AG04450 (cell line): Measurements from ENCODE around the gene SGSH. TPM values are rescaled to one million over a fixed set of nuclear protein-coding genes. Genes with fewer than 3 reads are reported as not detected.

Experiments
- CTCF ChIA-PET: fragments of 300-600, 350-600 bp; formaldehyde crosslinking; extraction: SDS; loops from one replicate; lab custom pipeline; 2022; ENCODE audit warnings: antibody characterized with exemption, inconsistent platforms; lab: Charles Lee
- POLR2A ChIA-PET: fragments of 350-600 bp; formaldehyde crosslinking; extraction: SDS; loops from one replicate; lab custom pipeline; 2021; ENCODE audit warnings: antibody characterized with exemption, inconsistent platforms; lab: Yijun Ruan, JAX
- DNase-seq: peaks from one replicate; pipeline ENCODE4 v3.0.0-alpha.2; 2011; ENCODE audit warnings: low read depth, low spot score
- H3K27ac ChIP-seq: one replicate; pipeline ENCODE4 v1.5.1; 2012; ENCODE audit warnings: low read depth, low read length, control low read depth
- H3K27me3 ChIP-seq: one replicate; pipeline ENCODE4 v1.6.0; 2012; ENCODE audit warnings: low read length; ENCODE audit not compliant: control insufficient read depth, insufficient read depth
- H3K4me3 ChIP-seq: 2 replicates; pipeline ENCODE4 v1.5.1; 2011; ENCODE audit warnings: mild to moderate bottlenecking, low read depth, low read length, control low read depth
- H3K9me3 ChIP-seq: 2 replicates; pipeline ENCODE4 v1.5.1; 2012; ENCODE audit warnings: low read length; ENCODE audit not compliant: control insufficient read depth, insufficient read depth
- CTCF ChIP-seq: IDR thresholded peaks from 2 replicates; pipeline ENCODE4 v1.5.1; 2011; ENCODE audit warnings: low read depth, low read length, control low read depth, inconsistent platforms
- polyA plus RNA-seq: library from polyadenylated mRNA; depleted of rRNA; stranded (reverse); fragments of >200 nt; gene quantifications from 2 replicates; pipeline ENCODE4 v1.2.3, GENCODE V29; 2011

SGSH gene
- polyA plus RNA-seq, 1 experiment, result 39.9 TPM

GRCh38 chr17:80219763-80220053 lies 425 bp downstream of the SGSH start:
- H3K4me3 ChIP-seq, result peak overlapping the region; percentile 80
- no peak for DNase-seq
- H3K27ac ChIP-seq, result peak overlapping the region; percentile 68
- H3K27me3 ChIP-seq, result no peaks in the 10 kb centered on the region
- ChIA-PET POLR2A (interaction anchor here (0.6 to 1.1 kb wide), 3 partner anchors 14 to 1825 kb away, joined by 5 to 8 read pairs (median 5); partner anchors contain the start of gene RNF213), CTCF (interaction anchor here (0.6 kb wide), 1 partner anchor 83 kb away, joined by 3 read pairs; no protein-coding TSS in a partner anchor)
- H3K9me3 ChIP-seq, result no peaks in the 10 kb centered on the region; the same call in 1 of the 2 replicates
- no peak for TF ChIP-seq CTCF

- H3K4me3 ChIP-seq, result peak overlapping the region; percentile 80
- DNase-seq, result peak; percentile 13
- ChIA-PET CTCF (interaction anchor here (0.6 to 1.2 kb wide), 3 partner anchors 44 to 118 kb away, joined by 3 to 4 read pairs (median 3); partner anchors contain the start of gene GAA), POLR2A (interaction anchor here (0.7 kb wide), 1 partner anchor 41 kb away, joined by 8 read pairs; the partner anchor contains the start of gene RNF213)
- no peak for TF ChIP-seq CTCF
- H3K27ac ChIP-seq, result peak overlapping the region; percentile 68
- H3K9me3 ChIP-seq, result no peaks in the 10 kb centered on the region; the same call in 1 of the 2 replicates
- no peaks in the 10 kb centered on the region for H3K27me3 ChIP-seq
Observed at GRCh38 chr17:80219013-80219762, 945 bp downstream of the SGSH start.

GRCh38 chr17:80218391-80218790 lies 1.7 kb downstream of the SGSH start:
- Histone ChIP-seq H3K27me3 (no peaks in the 10 kb centered on the region), H3K27ac (no peak overlapping the region), H3K9me3 (no peaks in the 10 kb centered on the region; the same call in 1 of the 2 replicates), H3K4me3 (no peak overlapping the region)
- CTCF ChIA-PET, result interaction anchor here (0.7 to 1.2 kb wide), 3 partner anchors 23 to 117 kb away, joined by 3 to 4 read pairs (median 3); partner anchors contain the start of gene GAA
- DNase-seq, result no peak
- TF ChIP-seq CTCF, result no peak
- POLR2A ChIA-PET, result no interaction called here

GRCh38 chr17:80217703-80218362 lies 2.3 kb downstream of the SGSH start:
- no peak for TF ChIP-seq CTCF
- Histone ChIP-seq H3K27me3 (no peaks in the 10 kb centered on the region), H3K9me3 (no peaks in the 10 kb centered on the region; the same call in 1 of the 2 replicates), H3K4me3 (no peak overlapping the region), H3K27ac (no peak overlapping the region)
- no peak for DNase-seq
- ChIA-PET POLR2A (no interaction called here), CTCF (interaction anchor here (0.7 to 1.2 kb wide), 3 partner anchors 23 to 116 kb away, joined by 3 to 4 read pairs (median 3); partner anchors contain the start of gene GAA)
